Measurements from ENCODE around the gene SMPD3. TPM values are rescaled to one million over a fixed set of nuclear protein-coding genes. Genes with fewer than 3 reads are reported as not detected.

SMPD3 gene
- total and polyA plus RNA-seq, 2 experiments from 2014 or later, result 0.57 to 0.83 TPM

DNA sequence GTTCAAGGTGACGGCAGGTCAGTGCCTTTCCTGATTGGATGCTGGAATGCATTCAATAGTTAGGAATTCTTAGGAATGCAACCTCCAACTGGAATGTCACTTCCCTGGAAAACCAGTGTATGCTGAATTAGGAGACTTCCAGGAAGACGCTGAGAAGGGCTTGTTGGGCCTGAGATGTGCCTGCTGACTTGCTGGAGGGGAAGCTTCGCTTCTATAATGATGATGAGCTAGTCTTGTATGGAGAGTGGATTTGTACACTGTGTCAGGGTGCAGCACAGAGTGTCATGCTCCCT is 45.6 kb downstream of the SMPD3 start:
- H3K27ac Mint-ChIP-seq, result no peak overlapping the region
- no peak overlapping the region for H3K4me3 Mint-ChIP-seq

More for the DNA sequence above, 45.6 kb downstream of the SMPD3 start:
- TF ChIP-seq, protein P1, sequence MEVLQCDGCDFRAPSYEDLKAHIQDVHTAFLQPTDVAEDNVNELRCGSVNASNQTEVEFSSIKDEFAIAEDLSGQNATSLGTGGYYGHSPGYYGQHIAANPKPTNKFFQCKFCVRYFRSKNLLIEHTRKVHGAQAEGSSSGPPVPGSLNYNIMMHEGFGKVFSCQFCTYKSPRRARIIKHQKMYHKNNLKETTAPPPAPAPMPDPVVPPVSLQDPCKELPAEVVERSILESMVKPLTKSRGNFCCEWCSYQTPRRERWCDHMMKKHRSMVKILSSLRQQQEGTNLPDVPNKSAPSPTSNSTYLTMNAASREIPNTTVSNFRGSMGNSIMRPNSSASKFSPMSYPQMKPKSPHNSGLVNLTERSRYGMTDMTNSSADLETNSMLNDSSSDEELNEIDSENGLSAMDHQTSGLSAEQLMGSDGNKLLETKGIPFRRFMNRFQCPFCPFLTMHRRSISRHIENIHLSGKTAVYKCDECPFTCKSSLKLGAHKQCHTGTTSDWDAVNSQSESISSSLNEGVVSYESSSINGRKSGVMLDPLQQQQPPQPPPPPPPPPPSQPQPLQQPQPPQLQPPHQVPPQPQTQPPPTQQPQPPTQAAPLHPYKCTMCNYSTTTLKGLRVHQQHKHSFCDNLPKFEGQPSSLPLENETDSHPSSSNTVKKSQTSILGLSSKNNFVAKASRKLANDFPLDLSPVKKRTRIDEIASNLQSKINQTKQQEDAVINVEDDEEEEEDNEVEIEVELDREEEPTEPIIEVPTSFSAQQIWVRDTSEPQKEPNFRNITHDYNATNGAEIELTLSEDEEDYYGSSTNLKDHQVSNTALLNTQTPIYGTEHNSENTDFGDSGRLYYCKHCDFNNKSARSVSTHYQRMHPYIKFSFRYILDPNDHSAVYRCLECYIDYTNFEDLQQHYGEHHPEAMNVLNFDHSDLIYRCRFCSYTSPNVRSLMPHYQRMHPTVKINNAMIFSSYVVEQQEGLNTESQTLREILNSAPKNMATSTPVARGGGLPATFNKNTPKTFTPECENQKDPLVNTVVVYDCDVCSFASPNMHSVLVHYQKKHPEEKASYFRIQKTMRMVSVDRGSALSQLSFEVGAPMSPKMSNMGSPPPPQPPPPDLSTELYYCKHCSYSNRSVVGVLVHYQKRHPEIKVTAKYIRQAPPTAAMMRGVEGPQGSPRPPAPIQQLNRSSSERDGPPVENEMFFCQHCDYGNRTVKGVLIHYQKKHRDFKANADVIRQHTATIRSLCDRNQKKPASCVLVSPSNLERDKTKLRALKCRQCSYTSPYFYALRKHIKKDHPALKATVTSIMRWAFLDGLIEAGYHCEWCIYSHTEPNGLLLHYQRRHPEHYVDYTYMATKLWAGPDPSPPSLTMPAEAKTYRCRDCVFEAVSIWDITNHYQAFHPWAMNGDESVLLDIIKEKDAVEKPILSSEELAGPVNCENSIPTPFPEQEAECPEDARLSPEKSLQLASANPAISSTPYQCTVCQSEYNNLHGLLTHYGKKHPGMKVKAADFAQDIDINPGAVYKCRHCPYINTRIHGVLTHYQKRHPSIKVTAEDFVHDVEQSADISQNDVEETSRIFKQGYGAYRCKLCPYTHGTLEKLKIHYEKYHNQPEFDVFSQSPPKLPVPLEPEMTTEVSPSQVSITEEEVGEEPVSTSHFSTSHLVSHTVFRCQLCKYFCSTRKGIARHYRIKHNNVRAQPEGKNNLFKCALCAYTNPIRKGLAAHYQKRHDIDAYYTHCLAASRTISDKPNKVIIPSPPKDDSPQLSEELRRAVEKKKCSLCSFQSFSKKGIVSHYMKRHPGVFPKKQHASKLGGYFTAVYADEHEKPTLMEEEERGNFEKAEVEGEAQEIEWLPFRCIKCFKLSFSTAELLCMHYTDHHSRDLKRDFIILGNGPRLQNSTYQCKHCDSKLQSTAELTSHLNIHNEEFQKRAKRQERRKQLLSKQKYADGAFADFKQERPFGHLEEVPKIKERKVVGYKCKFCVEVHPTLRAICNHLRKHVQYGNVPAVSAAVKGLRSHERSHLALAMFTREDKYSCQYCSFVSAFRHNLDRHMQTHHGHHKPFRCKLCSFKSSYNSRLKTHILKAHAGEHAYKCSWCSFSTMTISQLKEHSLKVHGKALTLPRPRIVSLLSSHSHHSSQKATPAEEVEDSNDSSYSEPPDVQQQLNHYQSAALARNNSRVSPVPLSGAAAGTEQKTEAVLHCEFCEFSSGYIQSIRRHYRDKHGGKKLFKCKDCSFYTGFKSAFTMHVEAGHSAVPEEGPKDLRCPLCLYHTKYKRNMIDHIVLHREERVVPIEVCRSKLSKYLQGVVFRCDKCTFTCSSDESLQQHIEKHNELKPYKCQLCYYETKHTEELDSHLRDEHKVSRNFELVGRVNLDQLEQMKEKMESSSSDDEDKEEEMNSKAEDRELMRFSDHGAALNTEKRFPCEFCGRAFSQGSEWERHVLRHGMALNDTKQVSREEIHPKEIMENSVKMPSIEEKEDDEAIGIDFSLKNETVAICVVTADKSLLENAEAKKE (CRISPR knock-in tag; IDR thresholded peaks at IDR 0.05), result no peak
- TF ChIP-seq ZNF114 (CRISPR knock-in tag; IDR thresholded peaks at IDR 0.05), result no peak
- no peak for TF ChIP-seq STAT1 (IDR thresholded peaks at IDR 0.05; ENCODE audit: unreplicated experiment)
- H3K4me1 Mint-ChIP-seq, result peaks cover 14% of the 10 kb centered on the region; the same call in 2 of the 3 replicates
- Histone ChIP-seq H3K27ac (ENCODE audit: low read depth) (no peak overlapping the region), H2AFZ (no peak overlapping the region), H3K4me2 (no peak overlapping the region), H3K36me3 (ENCODE audit: insufficient read depth) (no peaks in the 10 kb centered on the region), H3K4me3 (no peak overlapping the region), H3K9me2 (ENCODE audit: insufficient read depth) (no peaks in the 10 kb centered on the region), H4K20me1 (replicated peaks; ENCODE audit: insufficient read depth) (no peaks in the 10 kb centered on the region), H3K79me2 (replicated peaks; ENCODE audit: insufficient read depth) (no peaks in the 10 kb centered on the region), H3K27me3 (ENCODE audit: insufficient read depth) (no peaks in the 10 kb centered on the region), H3K4me1 (ENCODE audit: insufficient read depth) (0 out of 2 replicates have a peak, but pooled peaks cover 7% of the 10 kb centered on the region), H3F3A (replicated peaks; ENCODE audit: low read depth) (no peaks in the 10 kb centered on the region)
- DNase-seq (ENCODE audit: low spot score) (peak; percentile 55), ATAC-seq (no peak)
- no peaks in the 10 kb centered on the region for H3K9me3 Mint-ChIP-seq
- H3K36me3 Mint-ChIP-seq (ENCODE audit: low read depth), result no peaks in the 10 kb centered on the region
- no peaks in the 10 kb centered on the region for H3K27me3 Mint-ChIP-seq (ENCODE audit: insufficient read depth, low read depth, poor library complexity)
